Ishikawa (cell line): ENCODE results near the gene ZNF3.

Source experiments
- CEBPB ChIP-seq: IDR thresholded peaks from 2 replicates; pipeline ENCODE4 v1.6.1; 2012
- CREB1 ChIP-seq: IDR thresholded peaks from 2 replicates; pipeline ENCODE4 v1.6.1; 2012; ENCODE audit warnings: low read depth
- EGR1 ChIP-seq: IDR thresholded peaks from 2 replicates; pipeline ENCODE4 v1.6.1; 2012
- EP300 ChIP-seq: IDR thresholded peaks from 2 replicates; pipeline ENCODE4 v1.6.1; 2012; ENCODE audit warnings: borderline replicate concordance
- FOXM1 ChIP-seq: IDR thresholded peaks from 2 replicates; pipeline ENCODE4 v1.6.1; 2012; ENCODE audit warnings: low read depth, borderline replicate concordance
- MAX ChIP-seq: IDR thresholded peaks from 2 replicates; pipeline ENCODE4 v1.6.1; 2012
- NFIC ChIP-seq: IDR thresholded peaks from 2 replicates; pipeline ENCODE4 v1.6.1; 2012
- RAD21 ChIP-seq: IDR thresholded peaks from 2 replicates; pipeline ENCODE4 v1.6.1; 2012; ENCODE audit warnings: low read depth
- REST ChIP-seq: IDR thresholded peaks from 2 replicates; pipeline ENCODE4 v1.6.1; 2012; ENCODE audit warnings: low read depth, mild to moderate bottlenecking
- TAF1 ChIP-seq: IDR thresholded peaks from 2 replicates; pipeline ENCODE4 v1.6.1; 2012; ENCODE audit warnings: low read depth, mild to moderate bottlenecking
- TCF12 ChIP-seq: IDR thresholded peaks from 2 replicates; pipeline ENCODE4 v1.6.1; 2012; ENCODE audit warnings: low read depth
- TEAD4 ChIP-seq: IDR thresholded peaks from 2 replicates; pipeline ENCODE4 v1.6.1; 2012
- USF1 ChIP-seq: IDR thresholded peaks from 2 replicates; pipeline ENCODE4 v1.6.1; 2012
- YY1 ChIP-seq: IDR thresholded peaks from 2 replicates; pipeline ENCODE4 v1.6.1; 2012; ENCODE audit warnings: low read depth
- ZBTB7A ChIP-seq: IDR thresholded peaks from 2 replicates; pipeline ENCODE4 v1.6.1; 2012; ENCODE audit warnings: low read depth

The ZNF3 gene

GRCh38 chr7:100122067-100122466 is 40.5 kb upstream of the ZNF3 start:
- TF ChIP-seq FOXM1: no peak
- no peak for TF ChIP-seq YY1
- TF ChIP-seq REST: no peak
- no peak for TF ChIP-seq RAD21
- no peak for TF ChIP-seq MAX
- no peak for TF ChIP-seq EGR1
- no peak for TF ChIP-seq TAF1
- no peak for TF ChIP-seq TEAD4
- no peak for TF ChIP-seq CEBPB
- TF ChIP-seq USF1: no peak
- no peak for TF ChIP-seq NFIC
- no peak for TF ChIP-seq CREB1
- no peak for TF ChIP-seq TCF12

GRCh38 chr7:100120733-100121036 is 39.2 kb upstream of the ZNF3 start:
- no peak for TF ChIP-seq EGR1
- TF ChIP-seq TCF12: no peak

GRCh38 chr7:100119970-100120732 is 38.6 kb upstream of the ZNF3 start:
- TF ChIP-seq REST (no peak), MAX (no peak), YY1 (no peak), CREB1 (no peak), TEAD4 (no peak), CEBPB (no peak), EP300 (no peak), FOXM1 (no peak), TAF1 (no peak), ZBTB7A (no peak), TCF12 (no peak), EGR1 (no peak), NFIC (no peak)

GRCh38 chr7:100119072-100119969 is 37.8 kb upstream of the ZNF3 start, which contains the start of the genes CNPY4 and TAF6:
CNPY4 (plus strand) TSS chr7:100119634; CDS start chr7:100119745, 111 bp downstream.
TAF6 (minus strand) TSS chr7:100119358; CDS start chr7:100114209, 5,149 bp downstream.
- TF ChIP-seq FOXM1 (no peak), USF1 (0 out of 2 replicates have a peak, but pooled peaks have one; percentile 33), CEBPB (no peak; the same call in 1 of the 2 replicates), NFIC (peak; percentile 31; the same call in 1 of the 2 replicates), YY1 (peak; percentile 98), EGR1 (peak; percentile 81), RAD21 (no peak), CREB1 (0 out of 2 replicates have a peak, but pooled peaks have one; percentile 10), TCF12 (peak; percentile 76; the same call in 1 of the 2 replicates), REST (0 out of 2 replicates have a peak, but pooled peaks have one; percentile 18), EP300 (no peak), MAX (peak; percentile 80), TEAD4 (0 out of 2 replicates have a peak, but pooled peaks have one; percentile 23), TAF1 (peak; percentile 100), ZBTB7A (no peak)
